Measurements from ENCODE around the gene GRAMD1A.

DNA sequence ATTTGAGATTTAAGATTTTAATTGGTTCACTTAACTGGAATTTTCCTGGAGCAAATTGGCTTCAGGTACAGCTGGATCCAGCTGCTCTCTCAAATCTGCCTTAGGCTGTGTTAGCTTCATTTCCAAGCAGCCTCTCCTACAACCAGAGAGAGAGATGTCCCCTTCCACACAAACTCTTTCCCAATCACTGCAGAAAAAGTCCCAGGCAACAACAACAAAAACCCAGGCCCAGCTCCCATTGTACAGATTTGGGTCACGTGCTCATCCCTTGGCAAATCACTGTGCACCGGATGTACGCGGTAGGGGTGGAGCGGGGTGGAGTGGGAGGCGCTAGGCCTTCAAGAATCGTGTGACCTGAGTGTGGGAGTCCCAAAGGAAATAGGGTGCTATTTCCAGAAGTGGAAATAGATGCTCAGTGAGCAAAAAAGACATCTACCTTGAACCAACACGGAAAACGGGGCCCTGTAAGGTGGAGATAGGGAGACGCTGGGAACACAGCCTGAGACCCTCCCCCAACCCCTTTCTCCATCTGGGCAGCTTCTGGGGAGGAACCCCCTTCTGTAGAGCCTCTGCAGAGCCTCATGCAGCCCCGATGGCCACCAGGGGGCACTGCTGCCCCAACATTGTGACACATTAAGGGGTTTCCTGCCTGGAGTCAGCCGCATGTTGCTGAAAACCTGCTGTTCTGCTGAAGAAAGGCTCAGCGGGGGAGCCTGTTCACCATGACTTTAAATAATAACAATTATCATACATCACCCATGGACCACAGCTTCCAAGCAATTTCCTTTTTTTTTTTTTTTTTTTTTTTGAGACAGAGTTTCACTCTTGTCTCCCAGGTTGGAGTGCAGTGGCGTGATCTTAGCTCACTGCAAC, 66.8 kb downstream of the GRAMD1A start:
- TF ChIP-seq POLR2A (IDR thresholded peaks at IDR 0.05; ENCODE audit: low read depth) = no peak
- TF ChIP-seq, protein P1, sequence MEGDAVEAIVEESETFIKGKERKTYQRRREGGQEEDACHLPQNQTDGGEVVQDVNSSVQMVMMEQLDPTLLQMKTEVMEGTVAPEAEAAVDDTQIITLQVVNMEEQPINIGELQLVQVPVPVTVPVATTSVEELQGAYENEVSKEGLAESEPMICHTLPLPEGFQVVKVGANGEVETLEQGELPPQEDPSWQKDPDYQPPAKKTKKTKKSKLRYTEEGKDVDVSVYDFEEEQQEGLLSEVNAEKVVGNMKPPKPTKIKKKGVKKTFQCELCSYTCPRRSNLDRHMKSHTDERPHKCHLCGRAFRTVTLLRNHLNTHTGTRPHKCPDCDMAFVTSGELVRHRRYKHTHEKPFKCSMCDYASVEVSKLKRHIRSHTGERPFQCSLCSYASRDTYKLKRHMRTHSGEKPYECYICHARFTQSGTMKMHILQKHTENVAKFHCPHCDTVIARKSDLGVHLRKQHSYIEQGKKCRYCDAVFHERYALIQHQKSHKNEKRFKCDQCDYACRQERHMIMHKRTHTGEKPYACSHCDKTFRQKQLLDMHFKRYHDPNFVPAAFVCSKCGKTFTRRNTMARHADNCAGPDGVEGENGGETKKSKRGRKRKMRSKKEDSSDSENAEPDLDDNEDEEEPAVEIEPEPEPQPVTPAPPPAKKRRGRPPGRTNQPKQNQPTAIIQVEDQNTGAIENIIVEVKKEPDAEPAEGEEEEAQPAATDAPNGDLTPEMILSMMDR (IDR thresholded peaks at IDR 0.05) = peak; percentile 69 to 82 (median 75)
- TF ChIP-seq POLR2AphosphoS5 (IDR thresholded peaks at IDR 0.05) = no peak
